Nucleus accumbens (tissue), 56 donors: ENCODE results near the gene DNAAF6.

Experiments
- DNase-seq, 56 donors: peaks; one replicate each; lab custom pipeline; 2025; lab: John Stamatoyannopoulos, UW

The DNAAF6 gene

GRCh38 chrX:107290019-107290418 is 83.6 kb downstream of the DNAAF6 start:
- no peak for DNase-seq

- DNase-seq, result no peak
Measured at GRCh38 chrX:107293056-107293455, 86.6 kb downstream of the DNAAF6 start.
